Measurements from ENCODE around the gene TIMM17A. TPM values are rescaled to one million over a fixed set of nuclear protein-coding genes. Genes with fewer than 3 reads are reported as not detected.
A peak's percentile ranks its signal among the peaks of the same experiment; 100 is the strongest.

The TIMM17A gene
- total and polyA plus RNA-seq, 2 of the 8 experiments (the other 6 are each of a cell fraction or from before 2014, with no cell fraction given), result 30.3 to 57.1 TPM

DNA sequence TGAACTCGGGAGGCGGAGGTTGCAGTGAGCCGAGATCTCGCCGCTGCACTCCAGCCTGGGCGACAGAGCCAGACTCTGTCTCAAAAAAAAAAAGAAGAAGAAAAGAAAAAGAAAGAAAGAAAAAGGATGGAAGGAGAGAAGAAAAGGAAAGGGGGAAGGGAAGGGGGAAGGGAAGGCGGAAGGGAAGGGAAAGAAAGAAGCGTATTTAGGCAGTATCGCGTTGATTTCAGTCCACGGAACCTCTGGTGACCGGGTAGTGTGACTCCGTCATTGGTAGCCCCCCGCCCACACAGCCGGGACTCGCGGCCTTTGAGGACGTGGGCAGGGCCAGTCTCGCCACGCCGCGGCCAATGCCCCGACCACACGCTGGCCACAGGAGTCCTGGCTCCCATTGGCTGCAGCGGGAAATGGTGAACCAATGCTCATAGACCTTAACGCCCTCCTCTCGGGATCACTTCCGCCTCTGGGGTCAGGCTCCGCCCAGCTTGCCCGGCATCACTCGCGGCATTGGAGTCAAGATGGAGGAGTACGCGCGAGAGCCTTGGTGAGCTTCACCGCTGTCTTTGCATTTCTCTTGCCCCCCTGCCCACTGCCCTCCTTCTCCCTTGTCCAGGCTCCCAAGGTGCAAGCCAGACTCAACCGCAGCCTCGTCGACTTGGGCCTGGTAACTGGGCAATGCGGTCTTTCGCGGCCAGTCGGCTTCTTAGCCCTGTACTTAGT, at the start of gene TIMM17A (continued):
- TF ChIP-seq TEAD4 (IDR thresholded peaks at IDR 0.05; ENCODE audit: low read depth, low read length), result no peak
- no peak for TF ChIP-seq GTF2F1 (IDR thresholded peaks at IDR 0.05; ENCODE audit: borderline replicate concordance, low read depth, low read length)
- no peak for TF ChIP-seq NANOG (IDR thresholded peaks at IDR 0.05; ENCODE audit: insufficient read depth, low read depth, low read length, poor library complexity, severe bottlenecking)
- TF ChIP-seq MAFK (IDR thresholded peaks at IDR 0.05; ENCODE audit: low read depth, low read length), result no peak
- no peak for TF ChIP-seq SIX5 (IDR thresholded peaks at IDR 0.05; ENCODE audit: low read depth, low read length)
- no peak for TF ChIP-seq CTBP2 (IDR thresholded peaks at IDR 0.05; ENCODE audit: borderline replicate concordance, insufficient read depth, insufficient read length, low read length)
- TF ChIP-seq KDM5A (IDR thresholded peaks at IDR 0.05; ENCODE audit: low read length), result peak; percentile 96; the same call in 1 of the 2 replicates
- TF ChIP-seq, protein P1, sequence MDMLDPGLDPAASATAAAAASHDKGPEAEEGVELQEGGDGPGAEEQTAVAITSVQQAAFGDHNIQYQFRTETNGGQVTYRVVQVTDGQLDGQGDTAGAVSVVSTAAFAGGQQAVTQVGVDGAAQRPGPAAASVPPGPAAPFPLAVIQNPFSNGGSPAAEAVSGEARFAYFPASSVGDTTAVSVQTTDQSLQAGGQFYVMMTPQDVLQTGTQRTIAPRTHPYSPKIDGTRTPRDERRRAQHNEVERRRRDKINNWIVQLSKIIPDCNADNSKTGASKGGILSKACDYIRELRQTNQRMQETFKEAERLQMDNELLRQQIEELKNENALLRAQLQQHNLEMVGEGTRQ (IDR thresholded peaks at IDR 0.05; ENCODE audit: low read length), result no peak
- TF ChIP-seq, protein P2, sequence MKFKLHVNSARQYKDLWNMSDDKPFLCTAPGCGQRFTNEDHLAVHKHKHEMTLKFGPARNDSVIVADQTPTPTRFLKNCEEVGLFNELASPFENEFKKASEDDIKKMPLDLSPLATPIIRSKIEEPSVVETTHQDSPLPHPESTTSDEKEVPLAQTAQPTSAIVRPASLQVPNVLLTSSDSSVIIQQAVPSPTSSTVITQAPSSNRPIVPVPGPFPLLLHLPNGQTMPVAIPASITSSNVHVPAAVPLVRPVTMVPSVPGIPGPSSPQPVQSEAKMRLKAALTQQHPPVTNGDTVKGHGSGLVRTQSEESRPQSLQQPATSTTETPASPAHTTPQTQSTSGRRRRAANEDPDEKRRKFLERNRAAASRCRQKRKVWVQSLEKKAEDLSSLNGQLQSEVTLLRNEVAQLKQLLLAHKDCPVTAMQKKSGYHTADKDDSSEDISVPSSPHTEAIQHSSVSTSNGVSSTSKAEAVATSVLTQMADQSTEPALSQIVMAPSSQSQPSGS (IDR thresholded peaks at IDR 0.05; ENCODE audit: low read length), result peak; percentile 84; the same call in 1 of the 2 replicates
- TF ChIP-seq RXRA (IDR thresholded peaks at IDR 0.05; ENCODE audit: insufficient read depth, low read depth, low read length), result no peak
- TF ChIP-seq EZH2 (IDR thresholded peaks at IDR 0.05; ENCODE audit: low read depth, low read length, severe bottlenecking), result no peak
- peak; percentile 93 for TF ChIP-seq YY1 (IDR thresholded peaks at IDR 0.05; ENCODE audit: low read depth, low read length)
- TF ChIP-seq RFX5 (IDR thresholded peaks at IDR 0.05; ENCODE audit: borderline replicate concordance, low read depth, low read length), result no peak
- no peak for TF ChIP-seq CHD1 (IDR thresholded peaks at IDR 0.05; ENCODE audit: low read depth, low read length)
- no peak for TF ChIP-seq CBX8 (IDR thresholded peaks at IDR 0.05; ENCODE audit: borderline replicate concordance, low read depth, low read length)
- no peak; a peak in 1 of 4 replicates for TF ChIP-seq RAD21 (IDR thresholded peaks at IDR 0.05 in 1 of 2, conservative IDR thresholded peaks at IDR 0.05 in 1 of 2; ENCODE audit: low read depth in 2 of 2, low read length in 2 of 2)
- no peak for TF ChIP-seq SP2 (IDR thresholded peaks at IDR 0.05; ENCODE audit: low read length)
- TF ChIP-seq ZNF274 (IDR thresholded peaks at IDR 0.05; ENCODE audit: borderline replicate concordance, extremely low read depth, low read length), result no peak
- TF ChIP-seq RNF2 (IDR thresholded peaks at IDR 0.05; ENCODE audit: borderline replicate concordance, low read depth, low read length, missing control alignments, poor library complexity, severe bottlenecking), result no peak
- no peak for TF ChIP-seq KDM1A (IDR thresholded peaks at IDR 0.05; ENCODE audit: borderline replicate concordance, low read length)
